NAMALWA (cell line): ENCODE data around the gene NKX1-1.
"Not testable (repeated sequence)": the region's sequence is repeated elsewhere in the genome, so short reads cannot be mapped to it uniquely, and the experiment has no call there.

ENCODE experiments used
- DNase-seq: peaks from one replicate; pipeline ENCODE4 v3.0.0-alpha.2; 2015; ENCODE audit warnings: low spot score

Gene NKX1-1

DNA sequence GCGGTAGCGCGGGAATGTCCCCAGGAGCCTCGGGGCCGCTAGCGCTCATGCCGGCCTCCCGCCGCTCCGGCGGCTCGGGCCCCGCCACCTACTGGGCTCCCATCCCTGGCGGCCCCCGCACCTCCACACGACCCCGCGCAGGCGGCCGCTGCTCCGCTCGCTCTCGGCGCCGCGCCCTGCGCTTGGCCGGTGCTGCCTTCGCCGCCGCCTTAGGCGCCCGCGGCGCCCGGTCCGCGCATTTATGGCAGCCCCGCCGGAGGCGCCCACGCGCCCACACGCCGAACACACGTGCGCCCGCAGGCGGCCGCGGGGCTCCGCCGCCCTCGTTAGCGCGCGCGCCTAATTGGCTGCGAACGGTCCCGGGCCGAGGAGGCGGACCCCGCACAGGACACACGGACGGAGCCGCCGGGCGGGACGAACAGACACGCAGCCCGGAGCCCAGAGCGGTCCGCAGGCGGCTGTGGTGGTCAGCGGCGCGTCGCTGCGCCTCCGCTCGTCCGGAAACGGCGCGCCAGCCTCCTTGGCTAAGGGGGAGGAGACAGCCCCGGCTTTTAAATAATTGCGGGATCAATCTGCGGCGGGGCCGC lies at the start of gene NKX1-1:
NKX1-1 (minus strand) TSS at position 49 of the 587 bp plus-strand sequence; CDS start at position 49, 0 bp downstream.
- DNase-seq: no peak

- no peak for DNase-seq
Observed at GRCh38 chr4:1453731-1454130, 47.5 kb upstream of the NKX1-1 start.

- DNase-seq: no peak
Observed at GRCh38 chr4:1452431-1453051, 46.3 kb upstream of the NKX1-1 start.

DNA sequence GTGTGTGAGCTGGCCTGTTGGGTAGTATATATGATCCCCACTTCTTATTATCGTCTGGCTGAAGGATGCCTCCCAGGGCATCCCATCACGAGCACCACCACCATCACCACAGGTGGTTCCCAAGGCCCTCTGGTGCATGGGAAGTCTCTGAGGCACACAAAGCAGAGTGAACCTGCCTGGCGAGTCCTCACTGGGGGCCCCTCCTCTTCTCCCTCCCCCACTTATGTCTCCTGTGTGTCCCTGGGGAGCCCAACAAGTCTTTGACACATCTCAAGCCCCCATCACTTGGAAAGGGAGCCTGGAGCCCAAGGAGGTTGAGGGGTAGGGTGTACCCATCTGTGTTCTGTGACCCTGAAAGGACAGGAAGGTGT lies 45.5 kb upstream of the NKX1-1 start:
- DNase-seq: no peak

DNA sequence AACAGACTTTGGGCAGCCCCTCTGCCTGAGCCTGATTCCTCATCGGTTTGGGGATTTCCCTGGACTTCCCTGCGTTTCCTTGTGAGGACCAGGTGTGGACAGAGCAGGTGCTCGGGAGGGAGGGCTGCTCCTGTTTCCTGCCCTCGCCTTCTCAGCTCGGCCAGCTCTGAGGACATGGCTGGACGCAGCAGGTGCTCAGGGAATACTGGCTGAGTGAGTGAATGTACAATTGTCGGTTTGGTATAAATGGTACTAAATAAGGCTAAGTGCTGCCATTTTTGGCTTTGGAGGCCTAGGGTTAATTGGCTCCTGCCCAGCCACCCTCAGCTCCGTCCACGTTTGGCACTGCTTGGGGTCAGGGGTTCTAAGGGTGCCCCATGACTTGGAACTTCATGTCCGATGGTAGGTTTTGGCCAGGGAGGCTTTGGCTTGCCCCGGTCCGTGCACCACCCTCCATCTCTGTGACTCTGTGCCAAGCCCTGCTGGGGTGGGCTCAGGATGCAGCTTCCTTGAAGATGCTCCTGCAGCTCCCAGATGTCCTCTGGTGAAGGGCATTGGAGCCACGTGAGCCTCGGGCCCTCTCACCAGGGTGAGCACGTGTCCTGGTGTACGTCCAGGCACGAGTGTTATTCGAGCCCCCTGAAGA lies 45.0 kb upstream of the NKX1-1 start:
- no peak for DNase-seq

DNA sequence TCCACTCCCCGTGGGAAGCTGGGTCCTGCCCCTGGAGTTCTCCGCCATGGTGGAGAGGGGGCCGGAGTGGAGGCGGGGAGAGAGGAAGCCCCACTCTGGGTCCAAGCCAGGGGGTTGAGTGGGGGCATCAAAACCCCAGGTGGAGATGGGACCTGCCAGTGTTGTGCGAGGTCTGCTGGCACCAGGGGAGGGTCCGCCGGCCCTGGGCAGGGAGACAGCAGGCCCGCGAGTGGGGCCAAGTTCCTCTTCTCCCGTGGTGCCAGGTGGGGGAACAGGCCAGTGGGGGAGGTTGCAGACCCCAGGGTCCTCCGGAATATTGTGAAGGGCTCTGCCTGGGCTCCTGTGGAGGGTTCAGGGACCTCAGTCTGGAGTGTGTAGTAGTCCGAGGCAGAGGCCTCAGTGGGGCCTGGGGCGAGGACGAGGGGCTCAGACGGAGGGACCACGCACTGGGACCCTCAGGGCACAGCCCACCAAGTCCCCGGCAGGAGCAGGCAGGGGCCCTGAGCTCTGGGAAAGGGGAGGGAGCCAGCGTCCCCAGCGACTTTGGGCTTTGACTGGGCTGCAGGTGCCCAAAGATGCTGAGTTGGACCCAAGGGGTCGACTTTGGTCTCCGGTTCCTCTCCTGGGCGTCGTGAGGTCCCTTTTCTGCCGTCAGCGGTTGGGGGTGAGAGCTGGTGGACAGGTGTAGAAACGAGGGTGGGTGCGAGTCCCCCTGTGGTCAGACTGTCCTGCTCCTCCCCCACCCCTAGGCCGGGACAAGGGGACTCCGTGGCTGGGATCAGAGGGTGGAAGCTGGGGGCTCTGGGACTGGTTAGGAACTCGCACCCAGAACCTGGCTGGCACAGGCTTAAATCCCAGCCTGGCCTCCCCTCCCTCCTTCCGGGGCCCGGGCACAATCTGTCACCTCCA lies 43.8 kb upstream of the NKX1-1 start:
- no peak for DNase-seq

DNA sequence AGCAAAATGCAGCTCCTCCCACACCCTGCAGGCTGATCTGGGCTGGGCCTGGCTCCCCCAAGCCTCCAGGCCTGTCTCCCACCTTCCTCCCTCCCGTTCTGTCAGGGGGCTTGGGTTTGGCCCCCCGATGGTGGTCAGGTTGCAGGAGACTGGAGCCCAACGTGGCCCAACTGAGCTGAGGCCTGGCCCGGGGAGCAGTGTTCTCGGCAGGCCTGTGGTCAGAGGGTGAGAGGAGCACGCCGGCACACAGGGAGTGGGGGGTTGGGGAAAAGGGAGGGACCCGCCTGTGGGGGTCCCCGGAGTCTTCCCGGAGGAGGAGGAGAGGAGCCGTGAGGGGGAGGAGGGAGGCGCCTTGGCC lies 43.2 kb upstream of the NKX1-1 start:
- no peak for DNase-seq

- DNase-seq: no peak
Observed at GRCh38 chr4:1448589-1449420, 42.6 kb upstream of the NKX1-1 start.

- no peak for DNase-seq
Observed at GRCh38 chr4:1447676-1448588, 41.7 kb upstream of the NKX1-1 start.

- DNase-seq: no peak
Observed at GRCh38 chr4:1446502-1447386, 40.5 kb upstream of the NKX1-1 start.

GRCh38 chr4:1445716-1446445 lies 39.6 kb upstream of the NKX1-1 start:
- DNase-seq: no peak

GRCh38 chr4:1443688-1444172 lies 37.5 kb upstream of the NKX1-1 start:
- not testable (repeated sequence) for DNase-seq

DNA sequence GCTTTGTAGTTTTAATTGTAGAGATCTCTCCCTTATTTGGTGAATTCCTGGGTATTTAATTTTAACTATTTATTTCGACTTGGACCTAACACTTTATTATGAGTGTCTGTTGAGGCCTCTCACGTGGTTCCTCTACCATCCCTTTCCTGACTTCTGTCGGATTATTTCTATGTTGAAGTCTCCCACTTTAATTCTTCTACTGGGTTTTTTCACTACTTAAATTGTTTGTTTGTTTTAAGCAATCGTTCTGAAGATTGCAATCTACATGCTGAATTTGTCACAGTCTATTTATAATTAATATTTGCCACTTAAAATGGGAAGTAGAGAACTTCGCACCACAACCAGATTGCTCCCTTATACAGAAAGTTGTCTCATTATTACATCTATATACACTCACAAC lies 20.8 kb upstream of the NKX1-1 start:
- DNase-seq: no peak

DNA sequence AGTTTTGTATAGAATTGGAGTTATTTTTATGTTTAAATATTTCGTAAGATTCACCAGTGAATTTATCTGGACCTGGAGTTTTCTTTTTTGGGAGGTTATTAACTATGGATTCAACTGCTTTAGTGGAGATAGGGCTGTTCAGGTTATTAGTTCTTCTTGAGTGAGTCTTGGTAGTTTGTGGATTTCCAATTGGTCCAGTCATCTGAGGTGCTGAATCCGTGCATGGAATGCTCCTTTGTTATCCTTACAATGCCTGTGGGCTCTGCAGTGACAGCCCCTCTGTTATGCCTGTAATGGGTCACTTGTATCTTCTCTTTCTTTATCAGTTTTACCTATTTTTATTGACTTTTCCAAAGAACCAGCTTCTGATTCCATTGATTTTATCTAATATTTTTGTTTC lies 15.4 kb upstream of the NKX1-1 start:
- DNase-seq: no peak

DNA sequence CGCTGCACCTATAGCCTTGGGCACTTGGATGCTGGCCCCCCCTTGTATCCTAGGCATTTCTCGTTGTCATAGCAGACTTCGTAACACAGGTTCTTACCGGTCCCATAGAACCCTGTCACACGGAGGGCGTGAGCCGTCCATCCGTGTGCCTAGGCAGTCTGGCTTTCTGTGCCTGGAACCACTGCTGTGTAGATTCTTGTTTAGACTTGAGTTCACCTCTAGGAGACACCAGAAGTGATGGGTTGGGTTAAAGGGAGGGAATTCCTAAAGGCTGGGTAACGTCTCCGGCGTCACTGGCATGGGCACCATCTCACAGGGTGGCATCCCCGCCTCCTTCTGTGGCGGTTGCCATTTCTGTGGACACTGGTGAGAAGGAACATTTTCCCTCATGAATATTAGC lies 13.5 kb upstream of the NKX1-1 start:
- no peak for DNase-seq

GRCh38 chr4:1418494-1419285 lies 12.4 kb upstream of the NKX1-1 start:
- no peak for DNase-seq

DNA sequence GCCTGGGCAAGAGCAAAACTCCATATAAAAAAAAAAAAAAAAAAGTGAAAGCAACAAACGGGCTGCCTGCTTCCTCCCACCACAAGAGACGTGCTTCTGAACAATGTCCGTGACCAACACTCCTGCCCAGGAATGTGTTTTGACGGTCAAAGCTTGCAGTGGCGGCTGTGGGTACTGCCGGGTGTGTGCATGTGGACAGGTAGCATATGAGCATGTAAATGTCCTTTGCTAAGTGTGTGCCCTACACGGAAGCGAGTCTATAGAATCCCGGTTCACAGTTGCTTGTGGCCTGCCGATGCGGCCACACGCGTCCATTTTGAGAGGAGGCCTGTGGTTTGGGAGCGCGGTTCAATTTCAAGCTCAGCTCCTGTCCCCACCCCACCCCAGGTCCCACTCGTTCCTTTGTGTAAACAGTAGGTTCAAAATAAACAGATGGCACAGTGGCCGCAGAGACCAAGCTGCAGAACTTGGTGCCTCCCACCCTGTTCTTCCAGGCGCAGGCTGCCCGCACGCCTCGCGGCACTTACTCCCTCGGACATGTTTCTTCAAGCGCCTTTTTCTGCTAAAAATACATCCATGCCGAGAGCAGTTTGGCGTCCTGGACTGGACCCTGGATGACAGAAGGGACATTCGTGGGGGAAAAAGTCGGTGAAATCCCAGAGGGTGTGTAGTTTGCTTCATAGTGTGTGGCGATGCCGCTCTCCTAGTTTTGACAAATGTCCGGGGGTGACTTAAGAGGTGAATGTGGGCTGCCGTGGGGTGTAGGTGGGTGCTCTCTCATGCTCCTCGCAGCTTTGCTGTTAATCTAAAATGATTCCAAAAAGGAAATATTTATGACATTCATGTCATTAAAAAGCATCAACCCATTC lies 11.5 kb upstream of the NKX1-1 start:
- no peak for DNase-seq
